ENCODE results near the gene POP5. TPM values are rescaled to one million over a fixed set of nuclear protein-coding genes. Genes with fewer than 3 reads are reported as not detected.
A peak's percentile ranks its signal among the peaks of the same experiment; 100 is the strongest.
"Not testable (repeated sequence)": the region's sequence is repeated elsewhere in the genome, so short reads cannot be mapped to it uniquely, and the experiment has no call there.

The POP5 gene
- total RNA-seq, 2 donors from 2014 or later = 51.2 to 69.4 TPM

GRCh38 chr12:120538281-120539156 is 42.7 kb downstream of the POP5 start:
- ATAC-seq = no peak
- Mint-ChIP-seq H3K4me3 (peak overlapping the region; percentile 94), H3K27ac (peak overlapping the region; percentile 79 to 90)

DNA sequence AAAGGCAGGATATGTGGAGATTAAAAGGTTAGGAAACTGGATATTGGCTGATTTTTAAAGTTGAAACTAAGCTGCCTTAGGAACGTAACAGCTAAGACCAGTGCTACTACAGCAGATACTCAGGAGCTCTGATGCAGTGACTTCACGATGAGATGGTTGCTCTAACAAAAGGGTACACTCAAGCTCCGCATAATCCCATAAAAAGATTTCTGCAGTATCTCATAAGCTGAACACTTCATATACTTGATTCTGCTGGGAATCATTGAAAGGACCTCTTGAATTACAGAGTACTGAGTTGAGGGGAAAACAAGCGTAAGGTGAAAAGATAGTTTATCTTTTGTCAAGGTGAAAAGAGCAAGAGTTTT is 43.4 kb downstream of the POP5 start:
- Mint-ChIP-seq H3K36me3 (peaks cover 10% of the 10 kb centered on the region), H3K9me3 (no peaks in the 10 kb centered on the region), H3K27me3 (no peaks in the 10 kb centered on the region), H3K27ac (peak overlapping the region; percentile 79 to 90), H3K4me1 (ENCODE audit: low read depth in 2 of 2) (peaks cover 47 to 57% of the 10 kb centered on the region in 2 donors), H3K4me3 (peak overlapping the region; percentile 94)
- DNase-seq (ENCODE audit: low spot score) (no peak), ATAC-seq (no peak)

More at GRCh38 chr12:120538281-120539156, 42.7 kb downstream of the POP5 start:
- Mint-ChIP-seq H3K4me1 (ENCODE audit: low read depth in 2 of 2) (peaks cover 47 to 57% of the 10 kb centered on the region in 2 donors), H3K36me3 (peaks cover 10% of the 10 kb centered on the region), H3K27me3 (no peaks in the 10 kb centered on the region), H3K9me3 (no peaks in the 10 kb centered on the region)
- DNase-seq (ENCODE audit: low spot score) = no peak

GRCh38 chr12:120536064-120536791 is 45.0 kb downstream of the POP5 start:
- Mint-ChIP-seq H3K4me3 (peak overlapping the region; percentile 94), H3K4me1 (ENCODE audit: low read depth in 2 of 2) (peaks cover 47 to 49% of the 10 kb centered on the region in 2 donors), H3K9me3 (no peaks in the 10 kb centered on the region), H3K27me3 (no peaks in the 10 kb centered on the region), H3K27ac (peak overlapping the region; percentile 91 to 94), H3K36me3 (peaks cover 10% of the 10 kb centered on the region)
- no peak for ATAC-seq
- DNase-seq (ENCODE audit: low spot score) = no peak

DNA sequence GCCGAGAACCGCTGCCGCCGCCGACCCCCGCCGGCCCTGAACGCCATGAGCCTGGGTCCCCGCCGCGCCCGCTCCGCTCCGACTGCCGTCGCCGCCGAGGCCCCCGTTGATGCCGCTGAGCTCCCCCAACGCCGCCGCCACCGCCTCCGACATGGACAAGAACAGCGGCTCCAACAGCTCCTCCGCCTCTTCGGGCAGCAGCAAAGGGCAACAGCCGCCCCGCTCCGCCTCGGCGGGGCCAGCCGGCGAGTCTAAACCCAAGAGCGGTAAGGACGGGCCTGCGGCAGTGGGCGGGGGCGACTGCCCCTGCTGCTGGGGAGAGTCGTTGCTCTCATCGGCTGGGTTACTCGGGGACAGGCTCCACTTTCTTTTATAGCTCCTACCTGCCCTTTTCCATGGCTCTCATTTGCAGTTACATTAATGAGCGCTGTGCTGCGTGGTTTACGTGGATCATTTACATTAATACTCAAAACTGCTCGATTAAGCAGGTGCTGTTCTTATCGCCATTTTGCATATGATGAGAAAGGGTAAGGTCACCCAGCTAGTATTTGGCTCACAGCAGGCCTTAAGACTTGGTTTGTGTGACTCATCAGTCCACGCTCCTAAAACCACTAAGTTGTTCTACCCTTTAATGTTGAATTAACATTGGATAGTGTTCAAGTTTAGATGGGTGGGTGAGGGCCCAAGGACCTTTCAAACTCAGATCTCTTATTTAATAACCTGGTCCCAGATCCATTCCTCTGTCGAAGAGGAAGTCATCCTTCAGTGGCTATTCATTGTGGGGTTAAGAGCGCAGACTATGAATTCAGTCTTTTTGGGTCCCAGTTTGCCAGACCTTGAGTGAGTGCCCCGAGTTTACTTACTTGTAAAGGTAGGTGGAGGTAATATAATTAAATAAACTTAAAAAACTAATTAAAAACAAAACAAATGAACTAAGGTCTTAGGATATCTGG is 46.2 kb downstream of the POP5 start:
- H3K4me3 Mint-ChIP-seq = peak overlapping the region; percentile 94
- peaks cover 37 to 39% of the 10 kb centered on the region in 2 donors for H3K4me1 Mint-ChIP-seq (ENCODE audit: low read depth in 2 of 2)
- H3K27me3 Mint-ChIP-seq = no peaks in the 10 kb centered on the region

DNA sequence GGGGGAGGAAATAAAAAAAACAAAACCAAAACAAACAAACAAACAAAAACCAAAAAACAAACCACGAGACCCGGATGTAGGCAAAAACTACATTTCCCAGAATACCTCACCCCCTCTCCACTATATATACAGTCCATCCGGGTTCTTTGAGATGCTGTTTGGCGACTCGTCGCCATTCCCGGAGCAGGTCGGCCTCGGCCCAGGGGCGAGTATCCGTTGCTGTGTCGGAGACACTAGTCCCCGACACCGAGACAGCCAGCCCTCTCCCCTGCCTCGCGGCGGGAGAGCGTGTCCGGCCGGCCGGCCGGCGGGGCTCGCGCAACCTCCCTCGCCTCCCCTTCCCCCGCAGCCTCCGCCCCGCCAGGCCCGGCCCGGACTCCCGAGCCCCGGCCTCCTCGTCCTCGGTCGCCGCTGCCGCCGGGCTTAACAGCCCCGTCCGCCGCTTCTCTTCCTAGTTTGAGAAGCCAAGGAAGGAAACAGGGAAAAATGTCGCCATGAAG is 46.9 kb downstream of the POP5 start, which contains the start of gene RNF10:
Gene RNF10, plus strand, starts transcription at position 154 of the 500 bp plus-strand sequence. CDS start 456 bp downstream, outside the sequence.
- peak; percentile 83 for DNase-seq (ENCODE audit: low spot score)
- ATAC-seq = peak; percentile 88 to 93
- H3K36me3 Mint-ChIP-seq = peaks cover 10% of the 10 kb centered on the region
- H3K27ac Mint-ChIP-seq = peak within 1 kb of the TSS; percentile 91 to 94
- no peaks in the 10 kb centered on the region for H3K27me3 Mint-ChIP-seq
- peaks cover 40 to 42% of the 10 kb centered on the region in 2 donors for H3K4me1 Mint-ChIP-seq (ENCODE audit: low read depth in 2 of 2)
- H3K4me3 Mint-ChIP-seq = peak within 1 kb of the TSS; percentile 94
- H3K9me3 Mint-ChIP-seq = no peaks in the 10 kb centered on the region

More for the DNA sequence above, 46.2 kb downstream of the POP5 start:
- H3K36me3 Mint-ChIP-seq = peaks cover 10% of the 10 kb centered on the region
- H3K9me3 Mint-ChIP-seq = no peaks in the 10 kb centered on the region
- ATAC-seq (peak; percentile 68 to 73), DNase-seq (ENCODE audit: low spot score) (no peak)
- peak overlapping the region; percentile 91 to 94 for H3K27ac Mint-ChIP-seq

GRCh38 chr12:120532701-120533238 is 48.4 kb downstream of the POP5 start:
- DNase-seq (ENCODE audit: low spot score) = no peak
- Mint-ChIP-seq H3K4me1 (ENCODE audit: low read depth in 2 of 2) (peaks cover 32 to 34% of the 10 kb centered on the region in 2 donors), H3K9me3 (no peaks in the 10 kb centered on the region), H3K4me3 (no peak overlapping the region), H3K36me3 (peaks cover 10% of the 10 kb centered on the region), H3K27ac (no peak overlapping the region), H3K27me3 (no peaks in the 10 kb centered on the region)
- ATAC-seq = no peak

DNA sequence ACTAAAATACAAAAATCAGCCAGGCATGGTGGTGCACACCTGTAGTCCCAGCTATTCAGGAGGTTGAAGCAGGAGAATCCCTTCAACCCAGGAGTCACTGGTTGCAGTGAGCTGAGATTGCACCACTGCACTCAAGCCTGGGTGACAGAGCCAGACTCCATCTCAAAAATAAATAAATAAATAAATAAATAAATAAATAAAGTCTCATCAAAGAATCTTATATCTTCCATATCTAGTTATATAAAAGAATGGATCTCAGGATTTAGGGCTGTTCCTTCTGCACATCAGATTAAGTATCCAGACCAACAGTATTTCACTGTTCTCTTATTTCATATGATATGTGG is 50.8 kb downstream of the POP5 start:
- not testable (repeated sequence) for H3K27me3 Mint-ChIP-seq; DNase-seq (ENCODE audit: low spot score); H3K36me3 Mint-ChIP-seq; ATAC-seq; H3K9me3 Mint-ChIP-seq
- H3K27ac Mint-ChIP-seq = peak overlapping the region; percentile 96 to 100
- peaks cover 19 to 22% of the 10 kb centered on the region in 2 donors for H3K4me1 Mint-ChIP-seq (ENCODE audit: low read depth in 2 of 2)
- H3K4me3 Mint-ChIP-seq = peak overlapping the region; percentile 97

DNA sequence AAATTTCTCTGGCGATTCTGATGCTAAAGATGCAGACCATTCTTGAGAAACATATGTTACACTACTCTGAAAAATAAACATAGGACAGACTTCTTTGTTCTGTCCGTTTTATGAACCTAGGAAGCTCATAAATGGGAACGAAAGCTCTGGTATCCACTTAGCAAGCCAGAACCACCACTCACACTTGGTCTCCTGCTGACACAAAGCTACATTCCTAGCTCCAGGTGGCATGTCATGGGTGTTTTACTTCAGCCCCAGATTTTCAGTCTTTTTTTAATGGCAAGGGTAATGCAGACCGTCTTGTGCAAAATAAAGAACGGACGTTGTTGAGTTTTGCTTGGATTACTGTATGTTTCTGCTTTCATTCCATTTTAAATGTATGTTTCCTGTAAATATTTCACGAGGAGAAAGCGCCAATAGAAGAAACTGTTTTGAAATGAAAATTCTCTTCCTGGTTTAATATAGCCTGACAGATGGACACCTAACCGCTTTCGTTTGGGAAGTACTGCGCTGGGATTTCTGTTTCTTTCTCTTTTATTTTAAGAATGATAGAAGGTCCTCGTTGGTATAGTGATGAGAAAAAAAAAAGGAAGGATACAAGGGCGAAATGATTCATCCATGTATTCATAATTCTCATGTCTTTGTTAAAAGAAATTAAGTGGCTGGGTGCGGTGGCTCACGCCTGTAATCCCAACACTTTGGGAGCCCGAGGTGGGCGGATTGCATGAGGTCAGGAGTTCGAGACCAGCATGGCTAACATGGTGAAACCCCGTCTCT is 51.4 kb downstream of the POP5 start:
- ATAC-seq (no peak), DNase-seq (ENCODE audit: low spot score) (no peak)
- H3K4me3 Mint-ChIP-seq = peak overlapping the region; percentile 97
- no peaks in the 10 kb centered on the region for H3K9me3 Mint-ChIP-seq
- peaks cover 19 to 22% of the 10 kb centered on the region in 2 donors for H3K4me1 Mint-ChIP-seq (ENCODE audit: low read depth in 2 of 2)
- H3K36me3 Mint-ChIP-seq = peaks cover 1% of the 10 kb centered on the region
- H3K27ac Mint-ChIP-seq = peak overlapping the region; percentile 96 to 100
- H3K27me3 Mint-ChIP-seq = no peaks in the 10 kb centered on the region

GRCh38 chr12:120528861-120529525 is 52.2 kb downstream of the POP5 start, which contains the start of gene COQ5:
Gene COQ5, minus strand, starts transcription at chr12:120529158. Its CDS starts 17 bp downstream, at chr12:120529141.
- ATAC-seq (peak; percentile 95 to 96), DNase-seq (ENCODE audit: low spot score) (peak; percentile 87)
- Mint-ChIP-seq H3K4me3 (peak within 1 kb of the TSS; percentile 97), H3K9me3 (no peaks in the 10 kb centered on the region), H3K27ac (peak within 1 kb of the TSS; percentile 96 to 100), H3K4me1 (ENCODE audit: low read depth in 2 of 2) (peaks cover 19% of the 10 kb centered on the region in 2 donors), H3K27me3 (no peaks in the 10 kb centered on the region), H3K36me3 (no peaks in the 10 kb centered on the region)
